ENCODE results near the gene GPX2.

DNA sequence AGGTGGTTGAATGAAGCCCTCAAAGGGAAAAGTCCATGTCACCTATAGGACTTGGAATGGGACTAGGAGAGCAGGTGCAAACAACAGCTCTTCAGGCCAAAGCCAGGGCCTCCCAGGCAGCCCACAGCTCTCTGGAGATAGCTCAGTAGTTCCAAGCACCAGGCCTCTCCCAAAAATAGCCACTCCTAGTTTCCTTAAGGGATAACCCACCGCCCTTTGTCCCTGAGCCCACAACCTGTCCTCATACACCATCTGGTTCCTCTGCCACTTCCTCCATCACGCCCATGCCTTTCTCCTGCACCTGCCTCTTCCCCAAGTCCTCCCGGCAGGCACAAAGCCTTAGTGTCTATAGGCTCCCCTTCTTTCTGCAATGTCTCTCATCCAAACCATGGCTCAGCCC is 27.5 kb upstream of the GPX2 start:
- TF ChIP-seq POLR2A (IDR thresholded peaks at IDR 0.05; ENCODE audit: low read depth, low read length) (no peak), TAF1 (IDR thresholded peaks at IDR 0.05; ENCODE audit: borderline replicate concordance, low read depth, low read length) (no peak)

All from GM12892 (cell line).